ENCODE data around the gene UNC5A.

The UNC5A gene

GRCh38 chr5:176902911-176903664 is 92.7 kb downstream of the UNC5A start:
- DNase-seq (ENCODE audit: low read depth) = no peak
- no peak for TF ChIP-seq CTCF (IDR thresholded peaks at IDR 0.05; ENCODE audit: control insufficient read depth, insufficient read depth, low read depth, low read length, missing control alignments)
- no peak overlapping the region for H3K4me3 ChIP-seq (ENCODE audit: control insufficient read depth, low read depth, low read length)

- no peak for TF ChIP-seq CTCF (IDR thresholded peaks at IDR 0.05; ENCODE audit: control insufficient read depth, insufficient read depth, low read depth, low read length, missing control alignments)
- no peak for DNase-seq (ENCODE audit: low read depth)
- no peak overlapping the region for H3K4me3 ChIP-seq (ENCODE audit: control insufficient read depth, low read depth, low read length)
These were observed 93.9 kb downstream of the UNC5A start for GRCh38 chr5:176904276-176904675.

- no peak overlapping the region for H3K4me3 ChIP-seq (ENCODE audit: control insufficient read depth, low read depth, low read length)
- no peak for TF ChIP-seq CTCF (IDR thresholded peaks at IDR 0.05; ENCODE audit: control insufficient read depth, insufficient read depth, low read depth, low read length, missing control alignments)
- no peak for DNase-seq (ENCODE audit: low read depth)
These were observed 95.8 kb downstream of the UNC5A start for GRCh38 chr5:176906126-176906525.

GRCh38 chr5:176906796-176907195 is 96.4 kb downstream of the UNC5A start:
- no peak overlapping the region for H3K4me3 ChIP-seq (ENCODE audit: control insufficient read depth, low read depth, low read length)
- TF ChIP-seq CTCF (IDR thresholded peaks at IDR 0.05; ENCODE audit: control insufficient read depth, insufficient read depth, low read depth, low read length, missing control alignments) = no peak
- no peak for DNase-seq (ENCODE audit: low read depth)

GRCh38 chr5:176908675-176909368 is 98.5 kb downstream of the UNC5A start:
- no peak for DNase-seq (ENCODE audit: low read depth)
- H3K4me3 ChIP-seq (ENCODE audit: control insufficient read depth, low read depth, low read length) = no peak overlapping the region
- no peak for TF ChIP-seq CTCF (IDR thresholded peaks at IDR 0.05; ENCODE audit: control insufficient read depth, insufficient read depth, low read depth, low read length, missing control alignments)

GRCh38 chr5:176912115-176912514 is 101.8 kb downstream of the UNC5A start:
- DNase-seq (ENCODE audit: low read depth) = no peak
- no peak for TF ChIP-seq CTCF (IDR thresholded peaks at IDR 0.05; ENCODE audit: control insufficient read depth, insufficient read depth, low read depth, low read length, missing control alignments)
- no peak overlapping the region for H3K4me3 ChIP-seq (ENCODE audit: control insufficient read depth, low read depth, low read length)

Measured in AG09309 (cell line).